Thyroid gland (tissue), 4 donors: Measurements from ENCODE around the gene RNF17.

ENCODE experiments used
- POLR2A ChIP-seq, 2 donors: fragments of 450-650 bp; IDR thresholded peaks; one replicate each; pipeline ENCODE4 v1.6.1; 2017; ENCODE audit warnings: antibody characterized with exemption in 2 of 2, mild to moderate bottlenecking in 2 of 2, moderate library complexity in 1 of 2
- TF ChIP-seq, protein P1 (sequence below), 6 experiments: fragments of 200-600 bp in 3 of 6; fragments of 450-650 bp in 3 of 6; sonication (generic) in 3 of 6; IDR thresholded peaks; one replicate each; pipeline ENCODE4 v1.5.1; 2016 to 2019; ENCODE audit warnings: antibody characterized with exemption in 6 of 6, mild to moderate bottlenecking in 2 of 6, inconsistent platforms in 1 of 6, moderate library complexity in 1 of 6

DNA sequence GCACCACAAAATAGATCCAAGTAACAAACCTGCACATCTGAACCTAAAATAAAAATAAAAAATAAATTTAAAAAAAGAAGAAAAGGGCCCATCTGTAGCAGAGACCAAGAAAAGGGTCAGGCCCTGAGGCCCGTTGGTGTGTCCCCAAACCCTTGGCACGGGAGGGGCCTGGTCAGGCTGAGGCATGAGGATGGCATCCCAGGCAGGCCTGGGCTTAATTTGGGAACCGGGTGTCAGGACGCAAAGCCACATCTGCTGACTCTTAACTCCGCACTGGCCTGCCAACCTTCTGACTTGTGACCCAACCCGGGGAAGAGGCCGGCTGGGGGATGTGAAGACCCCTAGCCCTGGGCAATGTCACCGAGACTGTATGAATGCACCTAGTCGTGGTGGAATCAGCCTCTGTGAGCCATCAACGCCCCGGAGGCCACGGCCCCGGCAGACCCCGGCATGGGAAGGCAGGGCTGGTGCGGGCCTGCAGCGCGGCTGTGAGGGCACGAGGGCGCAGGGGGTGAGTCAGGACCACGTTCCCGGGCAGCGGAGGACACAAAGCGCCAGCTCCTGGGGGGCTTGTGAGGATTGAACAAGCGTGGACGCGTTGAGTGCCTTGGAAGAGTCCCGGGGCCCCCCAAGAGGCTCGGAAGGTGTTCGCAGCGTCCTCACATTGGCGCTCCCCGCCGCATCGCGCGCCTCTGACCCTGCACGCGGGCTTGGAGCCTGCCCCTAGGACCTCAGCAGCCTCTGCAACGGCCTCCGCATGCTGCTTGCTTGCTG lies 45.6 kb upstream of the RNF17 start:
- TF ChIP-seq, protein P1, sequence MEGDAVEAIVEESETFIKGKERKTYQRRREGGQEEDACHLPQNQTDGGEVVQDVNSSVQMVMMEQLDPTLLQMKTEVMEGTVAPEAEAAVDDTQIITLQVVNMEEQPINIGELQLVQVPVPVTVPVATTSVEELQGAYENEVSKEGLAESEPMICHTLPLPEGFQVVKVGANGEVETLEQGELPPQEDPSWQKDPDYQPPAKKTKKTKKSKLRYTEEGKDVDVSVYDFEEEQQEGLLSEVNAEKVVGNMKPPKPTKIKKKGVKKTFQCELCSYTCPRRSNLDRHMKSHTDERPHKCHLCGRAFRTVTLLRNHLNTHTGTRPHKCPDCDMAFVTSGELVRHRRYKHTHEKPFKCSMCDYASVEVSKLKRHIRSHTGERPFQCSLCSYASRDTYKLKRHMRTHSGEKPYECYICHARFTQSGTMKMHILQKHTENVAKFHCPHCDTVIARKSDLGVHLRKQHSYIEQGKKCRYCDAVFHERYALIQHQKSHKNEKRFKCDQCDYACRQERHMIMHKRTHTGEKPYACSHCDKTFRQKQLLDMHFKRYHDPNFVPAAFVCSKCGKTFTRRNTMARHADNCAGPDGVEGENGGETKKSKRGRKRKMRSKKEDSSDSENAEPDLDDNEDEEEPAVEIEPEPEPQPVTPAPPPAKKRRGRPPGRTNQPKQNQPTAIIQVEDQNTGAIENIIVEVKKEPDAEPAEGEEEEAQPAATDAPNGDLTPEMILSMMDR (IDR thresholded peaks at IDR 0.05), result no peak
- TF ChIP-seq POLR2A (IDR thresholded peaks at IDR 0.05), result no peak
